DMS 273 treated with DMSO at 0.1 percent for 48 hours (cell line): ENCODE measurements around the gene METTL6.
"Not testable (repeated sequence)": the region's sequence is repeated elsewhere in the genome, so short reads cannot be mapped to it uniquely, and the experiment has no call there.

Experiments
- DNase-seq: peaks from one replicate; lab custom pipeline; 2025; lab: John Stamatoyannopoulos, UW

Gene METTL6

DNA sequence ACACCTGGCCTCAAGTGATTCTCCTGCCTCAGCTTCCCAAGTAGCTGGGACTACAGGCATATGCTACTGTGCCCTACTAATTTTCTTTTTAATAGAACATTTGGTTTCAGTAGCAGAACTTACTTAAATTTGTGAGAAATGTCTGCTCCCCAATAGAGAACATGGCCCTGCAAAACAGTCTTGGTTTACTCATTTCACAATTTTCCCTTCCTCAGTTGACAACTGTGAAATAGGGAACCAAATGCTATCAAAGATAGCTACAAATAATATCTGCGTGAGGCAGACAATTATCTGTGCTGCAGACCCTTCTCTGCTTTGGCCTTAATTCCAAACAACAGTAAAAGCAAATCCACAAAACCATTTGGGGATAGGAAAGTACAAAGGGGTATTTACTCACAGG, 22.6 kb downstream of the METTL6 start:
- DNase-seq: no peak

DNA sequence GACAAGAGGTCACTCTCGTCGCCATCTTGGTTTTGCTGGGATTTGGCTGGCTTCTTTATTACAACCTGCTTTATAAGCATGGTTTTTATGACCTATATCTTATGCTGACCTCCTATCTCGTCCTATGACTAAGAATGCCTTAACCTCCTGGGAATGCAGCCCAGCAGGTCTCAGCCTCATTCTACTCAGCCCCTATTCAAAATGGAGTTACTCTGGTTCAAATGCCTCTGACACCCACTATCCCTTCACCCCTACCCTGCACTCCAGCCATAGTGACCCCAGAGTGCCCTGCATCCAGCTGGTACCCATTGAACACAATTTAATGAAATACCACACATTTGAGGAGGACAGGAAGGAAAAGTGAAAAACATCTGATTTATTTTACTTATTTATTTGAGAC, 23.4 kb downstream of the METTL6 start:
- DNase-seq: no peak

DNA sequence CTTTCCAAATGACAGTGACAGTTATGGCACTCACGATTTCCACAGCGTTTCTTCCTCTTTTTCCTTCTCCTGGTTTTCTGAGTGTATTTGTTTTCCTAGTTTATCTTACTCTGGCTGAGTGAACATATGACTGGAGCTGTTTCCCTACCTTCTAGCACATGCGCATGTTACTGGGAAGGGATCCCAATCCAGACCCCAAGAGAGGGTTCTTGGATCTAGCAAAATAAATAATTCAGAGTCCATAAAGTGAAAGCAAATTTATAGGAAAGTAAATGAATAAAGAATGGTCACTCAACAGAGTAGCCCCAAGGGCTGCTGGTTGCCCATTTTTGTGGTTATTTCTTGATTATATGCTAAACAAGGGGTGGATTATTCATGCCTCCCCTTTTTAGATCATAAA, 23.8 kb downstream of the METTL6 start:
- no peak for DNase-seq

- no peak for DNase-seq
Measured at GRCh38 chr3:15401936-15402335, 25.4 kb downstream of the METTL6 start.

DNA sequence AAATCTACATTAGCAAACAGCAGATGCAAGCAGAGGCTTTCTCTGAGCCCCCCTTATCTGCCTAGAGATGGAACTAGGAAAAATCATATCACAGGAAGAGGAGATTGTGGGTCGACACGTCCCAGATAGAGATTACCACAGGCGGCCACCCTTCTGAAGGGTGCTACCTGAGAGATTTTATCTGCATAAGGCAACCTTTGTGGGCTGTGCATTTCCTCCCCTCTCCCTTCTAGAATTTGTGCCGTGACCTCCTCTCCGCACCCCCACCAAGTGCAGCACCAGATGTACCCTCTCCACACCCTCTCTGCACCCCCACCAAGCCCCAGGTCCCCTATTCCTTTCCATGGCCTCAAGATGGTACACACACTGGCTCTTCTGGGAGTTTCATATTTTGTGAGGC, 27.4 kb downstream of the METTL6 start:
- no peak for DNase-seq

DNA sequence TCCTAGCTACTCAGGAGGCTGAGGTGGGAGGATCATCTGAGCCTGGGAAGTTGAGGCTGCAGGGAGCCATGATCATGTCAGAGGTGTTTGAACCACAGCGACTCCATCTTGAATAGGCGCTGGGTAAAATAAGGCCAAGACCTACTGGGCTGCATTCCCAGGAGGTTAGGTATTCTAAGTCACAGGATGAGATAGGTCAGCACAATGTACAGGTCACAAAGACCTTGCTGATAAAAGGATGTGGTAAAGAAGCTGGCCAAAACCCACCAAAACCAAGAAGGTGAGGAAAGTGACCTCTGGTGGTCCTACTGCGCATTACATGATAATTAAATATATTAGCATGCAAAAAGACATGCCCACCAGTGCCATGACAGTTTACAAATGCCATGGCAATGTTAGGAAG, 28.6 kb downstream of the METTL6 start:
- not testable (repeated sequence) for DNase-seq

- DNase-seq: not testable (repeated sequence)
Measured at GRCh38 chr3:15393252-15393651, 34.1 kb downstream of the METTL6 start.

DNA sequence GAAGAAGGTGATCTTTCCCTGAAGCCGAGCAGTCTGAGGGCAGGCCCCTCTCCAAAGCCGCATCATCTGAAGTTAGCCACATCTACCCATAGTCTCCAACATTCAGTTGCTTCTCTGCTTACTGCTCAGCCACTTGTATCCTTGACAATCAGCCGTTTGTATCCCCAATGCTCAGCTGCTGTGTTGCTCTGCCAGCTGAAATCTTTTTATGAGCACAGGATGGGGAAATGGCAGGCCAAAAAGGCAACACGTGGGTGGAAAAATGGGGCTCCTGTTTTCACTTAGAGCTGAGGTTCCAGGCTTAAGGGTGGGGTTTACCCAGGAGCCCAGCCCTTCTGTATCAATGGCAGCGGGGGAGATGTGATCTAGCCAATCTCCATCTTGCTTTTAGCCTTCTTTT, 36.3 kb downstream of the METTL6 start:
- no peak for DNase-seq

DNA sequence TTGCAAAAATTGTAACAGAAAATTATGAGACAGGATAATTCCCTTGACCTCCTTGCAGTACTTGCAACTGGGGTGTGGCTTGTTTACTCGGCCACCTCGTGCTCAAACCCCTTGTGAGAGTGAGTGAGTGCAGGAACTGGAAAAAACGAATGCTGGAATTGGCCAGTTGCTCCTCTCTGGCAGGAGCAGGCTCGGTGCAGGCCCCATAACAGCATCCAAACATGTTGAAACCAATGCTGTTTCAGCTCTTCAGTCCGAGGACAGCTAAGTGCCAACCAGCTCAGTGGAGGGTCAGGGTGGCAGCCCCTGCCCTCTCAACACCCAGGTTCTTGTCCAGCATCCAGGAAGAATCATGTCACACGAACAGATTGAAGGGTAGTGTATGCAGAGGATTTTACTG, 36.9 kb downstream of the METTL6 start:
- no peak for DNase-seq

DNA sequence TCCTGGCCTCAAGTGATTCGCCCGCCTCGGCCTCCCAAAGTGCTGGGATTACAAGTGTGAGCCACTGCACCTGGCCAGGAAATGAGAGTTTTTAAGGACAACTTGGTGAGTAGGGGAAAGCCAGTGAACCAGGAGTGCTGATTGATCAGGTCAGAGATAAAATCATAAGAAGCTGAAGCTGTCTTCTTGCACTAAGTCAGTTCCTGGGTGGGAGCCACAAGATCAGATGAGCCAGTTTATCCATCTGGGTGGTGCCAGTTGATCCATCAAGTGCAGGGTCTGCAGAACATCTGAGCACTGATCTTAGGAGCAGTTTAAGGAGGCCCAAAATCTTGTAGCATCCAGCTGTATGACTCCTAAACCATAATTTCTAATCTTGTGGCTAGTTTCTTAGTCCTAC, 39.0 kb downstream of the METTL6 start:
- not testable (repeated sequence) for DNase-seq

DNA sequence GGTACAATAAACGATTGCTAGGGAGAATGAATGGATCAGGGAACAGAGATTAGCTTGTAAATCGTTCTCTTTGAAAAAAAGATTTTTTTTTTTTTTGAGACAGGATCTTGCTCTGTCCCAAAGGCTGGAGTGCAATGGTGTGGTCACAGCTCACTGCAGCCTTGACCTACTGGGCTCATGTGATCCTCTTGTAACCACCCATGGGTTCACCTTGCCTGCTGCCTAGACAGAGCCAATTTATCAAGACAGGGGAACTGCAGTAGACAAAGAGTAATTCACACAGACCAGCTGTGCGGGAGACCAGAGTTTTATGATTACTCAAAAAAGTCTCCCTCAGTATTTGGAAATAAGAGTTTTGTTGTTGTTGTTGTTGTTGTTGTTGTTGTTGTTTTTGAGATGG, 39.6 kb downstream of the METTL6 start:
- DNase-seq: no peak

- DNase-seq: no peak
Measured at GRCh38 chr3:15387171-15387581, 40.2 kb downstream of the METTL6 start.

DNA sequence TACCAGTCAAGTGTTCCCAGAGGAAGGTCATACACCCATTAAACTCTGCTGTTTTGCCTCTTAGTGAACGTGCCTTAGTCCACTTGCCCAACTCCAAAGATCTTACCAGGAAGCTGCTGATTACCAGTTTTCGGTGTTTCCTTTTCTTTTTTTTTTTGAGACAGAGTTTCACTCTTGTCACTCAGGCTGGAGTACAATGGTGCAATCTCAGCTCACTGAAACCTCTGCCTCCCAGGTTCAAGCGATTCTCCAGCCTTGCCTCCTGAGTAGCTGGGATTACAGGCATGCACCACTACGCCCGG, 40.7 kb downstream of the METTL6 start:
- DNase-seq: not testable (repeated sequence)

DNA sequence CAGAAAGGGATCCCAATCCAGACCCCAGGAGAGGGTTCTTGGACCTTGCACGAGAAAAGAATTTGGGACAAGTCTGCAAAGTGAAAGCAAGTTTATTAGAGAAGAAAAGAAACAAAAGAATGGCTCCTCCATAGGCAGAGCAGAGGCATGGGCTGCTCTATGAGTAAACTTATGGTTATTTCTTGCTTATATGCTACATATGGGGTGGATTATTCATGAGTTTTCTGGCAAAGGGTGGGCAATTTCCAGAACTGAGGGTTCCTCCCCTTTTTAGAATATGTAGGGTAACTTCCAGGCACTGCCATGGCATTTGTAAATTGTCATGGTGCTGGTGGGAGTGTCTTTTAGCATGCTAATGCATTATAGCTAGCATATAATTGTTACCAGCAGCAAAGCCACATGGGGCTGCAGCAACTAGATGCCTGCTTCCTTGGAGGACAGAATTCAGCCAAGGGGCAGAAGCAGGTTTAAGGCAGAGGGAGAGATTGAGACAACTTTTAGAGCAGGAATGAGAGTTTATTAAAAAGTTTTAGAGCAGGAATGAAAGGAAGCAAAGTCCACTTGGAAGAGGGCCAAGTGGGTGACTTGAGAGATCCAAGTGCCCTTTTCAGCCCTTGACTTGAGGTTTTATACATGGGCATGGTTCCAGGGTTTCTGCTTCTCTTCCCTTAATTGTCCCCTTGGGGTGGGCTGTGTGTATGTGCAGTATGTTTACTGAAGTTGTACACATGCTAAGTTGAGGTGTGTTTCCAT, 41.3 kb downstream of the METTL6 start:
- DNase-seq: no peak

- DNase-seq: not testable (repeated sequence)
Measured at GRCh38 chr3:15385238-15385695, 42.1 kb downstream of the METTL6 start.

DNA sequence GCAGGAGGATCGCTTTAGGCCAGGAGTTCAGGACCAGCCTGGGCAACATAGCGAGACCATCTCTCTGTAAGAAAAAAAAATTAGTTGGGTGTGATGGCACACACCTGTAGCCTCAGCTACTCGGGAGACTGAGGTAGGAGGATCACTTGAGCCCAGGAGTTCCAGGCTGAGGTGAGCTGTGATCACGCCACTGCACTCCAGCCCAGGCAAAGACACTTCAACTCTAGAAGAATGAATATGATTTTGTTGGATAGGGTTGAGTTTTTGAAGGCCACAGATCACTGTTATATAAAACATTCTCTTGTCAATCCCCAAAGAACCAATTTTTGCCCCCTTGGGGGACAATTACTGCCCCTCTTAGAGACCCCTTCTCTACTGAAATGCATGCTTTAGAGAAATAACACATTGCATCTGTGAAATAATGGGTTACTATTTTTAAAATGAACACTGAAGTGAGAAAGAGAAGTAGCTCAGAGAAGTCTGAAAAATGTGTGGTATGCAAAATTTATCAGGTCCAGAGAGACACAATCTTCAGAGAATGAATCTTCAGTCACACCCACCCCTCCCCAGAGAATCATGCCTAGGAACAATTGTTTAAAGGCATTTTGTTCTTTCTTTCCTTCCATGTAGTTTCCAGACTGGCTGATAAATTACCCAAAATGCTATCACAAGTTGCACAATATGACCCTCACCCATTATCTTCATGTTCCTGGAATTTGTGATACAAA, 42.7 kb downstream of the METTL6 start:
- DNase-seq: no peak

DNA sequence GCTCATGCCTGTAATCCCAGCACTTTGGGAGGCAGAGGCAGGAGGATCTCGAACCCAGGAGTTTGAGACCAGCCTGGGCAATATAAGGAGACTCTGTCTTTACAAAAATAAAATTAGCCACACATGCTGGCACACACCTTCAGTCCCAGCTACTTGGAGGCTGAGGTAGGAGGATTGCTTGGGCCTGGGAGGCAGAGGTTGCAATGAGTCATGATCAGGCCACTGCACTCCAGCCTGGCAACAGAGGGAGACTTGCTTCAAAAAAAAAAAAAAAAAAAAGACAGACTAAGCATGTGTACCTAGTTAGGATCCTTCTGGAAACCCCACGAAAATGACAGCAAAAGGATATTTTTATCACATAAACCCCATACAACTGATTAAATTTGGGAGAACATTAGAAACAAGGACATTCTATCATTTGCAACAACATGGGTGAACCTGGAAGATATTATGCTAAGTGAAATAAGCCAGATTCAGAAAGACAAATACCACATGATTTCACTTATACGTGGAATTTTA, 44.9 kb downstream of the METTL6 start:
- no peak for DNase-seq

DNA sequence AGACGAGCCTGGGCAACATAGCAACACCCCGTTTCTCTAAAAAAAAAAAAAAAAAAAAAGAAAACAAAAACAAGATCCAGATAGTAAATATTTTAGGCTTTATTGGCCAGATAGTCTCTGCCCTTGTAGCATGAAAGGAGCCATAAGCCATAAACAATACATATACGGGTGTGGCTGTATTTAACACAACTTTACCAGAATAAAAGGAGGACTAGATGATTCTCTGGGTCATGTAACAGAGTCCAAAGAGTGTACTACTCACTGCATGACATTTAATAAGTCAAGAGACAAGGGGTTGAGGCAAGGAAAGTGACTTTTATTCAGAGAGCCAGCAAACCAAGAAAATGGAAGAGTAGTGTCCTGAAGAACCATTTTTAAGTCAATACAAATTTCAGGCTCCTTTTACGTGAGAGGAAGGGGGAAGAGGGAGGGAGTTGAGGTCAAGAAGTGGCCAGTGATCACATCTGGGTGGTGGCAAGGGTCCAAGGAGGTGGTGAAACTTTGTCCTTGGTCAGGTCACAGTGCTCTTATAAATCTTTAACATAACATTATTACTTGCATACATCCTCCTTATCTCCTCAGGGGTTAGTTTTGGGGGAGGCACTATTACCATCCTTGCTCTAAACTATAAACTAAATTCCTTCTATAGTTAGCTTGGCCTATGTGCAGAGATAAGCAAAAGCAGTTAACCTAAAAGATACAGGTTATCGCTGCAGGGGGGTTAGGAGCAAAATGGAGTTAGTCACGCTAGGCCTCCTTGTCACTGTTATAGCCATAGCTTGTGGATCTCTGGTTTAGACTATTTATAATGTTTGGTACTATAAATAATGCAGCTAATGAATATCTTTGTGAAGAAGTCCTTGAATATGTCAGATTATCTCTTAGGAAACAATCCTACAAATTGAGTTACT, 46.1 kb downstream of the METTL6 start:
- no peak for DNase-seq

DNA sequence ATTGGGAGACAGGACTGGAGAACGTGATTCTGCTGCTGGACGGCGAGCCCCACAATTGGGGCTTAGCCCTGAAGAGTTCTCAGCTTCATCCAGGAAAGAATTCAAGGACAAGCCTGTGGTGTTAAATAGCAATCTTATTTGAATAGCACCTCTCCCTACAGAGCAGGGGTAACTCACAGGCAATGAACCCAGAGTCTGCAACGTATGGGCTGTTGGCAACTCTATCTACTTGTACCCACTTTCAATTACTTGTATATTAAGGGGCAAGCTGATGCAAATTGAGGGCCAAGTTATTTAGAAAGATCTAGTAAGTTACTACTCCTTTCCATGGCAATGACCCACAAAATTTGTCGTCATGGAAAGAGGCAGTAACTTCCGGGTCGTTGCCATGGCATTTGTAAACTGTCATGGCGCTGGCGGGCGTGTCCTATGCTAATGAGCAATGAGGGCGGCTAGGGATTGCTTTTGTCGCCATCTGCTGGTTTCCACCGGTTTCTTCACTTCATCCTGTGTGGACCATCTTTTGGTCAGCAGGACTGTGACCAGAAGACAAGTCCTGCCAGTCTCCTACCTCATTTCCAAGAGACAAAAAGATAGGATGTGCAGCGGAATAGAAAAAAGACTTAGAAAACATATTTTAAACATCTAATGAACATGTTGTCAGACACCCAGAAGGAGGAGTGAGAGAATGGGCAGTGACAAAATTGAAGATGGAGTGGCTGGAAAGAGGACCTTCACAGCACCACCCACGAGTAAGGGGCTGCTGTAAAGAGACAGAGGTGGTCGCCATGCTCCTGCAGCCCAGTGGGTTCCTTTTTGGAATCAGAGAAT, 49.2 kb downstream of the METTL6 start:
- peak; percentile 29 for DNase-seq

GRCh38 chr3:15375461-15376000, 51.8 kb downstream of the METTL6 start:
- DNase-seq: no peak

DNA sequence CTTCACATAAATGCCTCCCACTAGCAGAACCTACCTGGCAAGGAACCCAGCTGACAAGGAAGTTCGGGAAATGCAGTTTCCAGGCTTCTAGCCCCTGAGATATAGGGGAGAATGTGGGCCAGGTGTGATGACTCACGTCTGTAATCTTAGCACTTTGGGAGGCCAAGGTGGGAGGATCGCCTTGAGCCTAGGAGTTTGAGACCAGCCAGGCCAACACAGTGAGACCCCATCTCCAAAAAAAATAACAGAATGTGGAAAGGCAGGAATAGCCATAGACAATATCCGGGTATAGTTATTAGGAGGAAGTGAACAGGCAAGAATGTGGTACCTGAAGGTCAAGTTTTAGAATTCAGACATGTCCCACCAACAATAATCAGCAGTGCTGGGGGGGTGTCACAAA, 54.4 kb downstream of the METTL6 start:
- DNase-seq: no peak
